GM12865 (cell line): ENCODE results near the gene HPCAL1.

Source experiments
- DNase-seq: peaks from one replicate; pipeline ENCODE4 v3.0.0; 2010; ENCODE audit warnings: low read depth
- H3K4me3 ChIP-seq: 2 replicates; pipeline ENCODE4 v1.5.1; 2011; ENCODE audit warnings: mild to moderate bottlenecking, low read depth, low read length, control low read depth
- TF ChIP-seq, protein P1 (sequence below): IDR thresholded peaks from 2 replicates; pipeline ENCODE4 v1.5.1; 2011; ENCODE audit warnings: low read length, control low read depth, low read depth, inconsistent platforms; ENCODE audit not compliant: insufficient read depth; ENCODE audit errors: missing control alignments

HPCAL1 gene

DNA sequence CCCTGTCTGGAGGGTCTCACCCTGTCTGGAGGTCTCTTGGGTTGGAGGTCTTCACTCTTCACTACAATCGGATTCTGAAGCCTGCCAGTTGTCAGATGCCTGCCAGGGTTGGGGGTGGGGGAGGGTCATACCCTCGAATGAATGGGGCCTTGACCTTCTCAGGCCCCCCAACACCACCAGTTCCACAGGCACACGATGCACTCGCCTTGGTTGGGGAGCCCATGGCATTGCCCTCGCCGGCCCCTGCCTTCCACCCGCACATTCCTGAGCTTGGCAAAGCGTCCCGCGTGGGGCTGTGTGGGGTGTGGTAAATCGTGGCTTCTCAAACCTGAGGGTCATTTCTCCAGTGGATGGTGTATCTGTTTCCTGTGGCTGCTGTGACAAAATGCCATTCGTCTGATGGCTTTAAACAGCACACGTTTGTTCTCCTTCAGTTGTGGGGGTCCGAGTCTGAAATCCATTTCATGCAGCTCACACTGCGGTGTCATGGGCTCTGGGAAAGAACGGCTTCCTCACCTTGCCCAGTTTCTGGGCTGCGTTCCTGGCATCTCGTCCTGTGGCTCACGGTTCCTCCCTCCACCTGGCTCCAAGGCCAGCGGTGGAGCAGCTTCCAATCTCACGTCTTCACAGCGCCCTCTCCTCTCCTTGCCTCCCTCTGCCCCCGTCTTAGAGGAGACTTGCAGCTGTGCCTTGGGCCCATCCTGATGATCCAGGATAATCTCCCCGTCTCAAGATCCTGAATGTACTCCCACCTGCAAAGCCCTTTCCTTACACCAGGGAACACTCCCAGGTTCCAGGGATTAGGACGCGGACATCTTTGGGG lies 38.0 kb upstream of the HPCAL1 start:
- H3K4me3 ChIP-seq: no peak overlapping the region
- no peak for DNase-seq
- TF ChIP-seq, protein P1, sequence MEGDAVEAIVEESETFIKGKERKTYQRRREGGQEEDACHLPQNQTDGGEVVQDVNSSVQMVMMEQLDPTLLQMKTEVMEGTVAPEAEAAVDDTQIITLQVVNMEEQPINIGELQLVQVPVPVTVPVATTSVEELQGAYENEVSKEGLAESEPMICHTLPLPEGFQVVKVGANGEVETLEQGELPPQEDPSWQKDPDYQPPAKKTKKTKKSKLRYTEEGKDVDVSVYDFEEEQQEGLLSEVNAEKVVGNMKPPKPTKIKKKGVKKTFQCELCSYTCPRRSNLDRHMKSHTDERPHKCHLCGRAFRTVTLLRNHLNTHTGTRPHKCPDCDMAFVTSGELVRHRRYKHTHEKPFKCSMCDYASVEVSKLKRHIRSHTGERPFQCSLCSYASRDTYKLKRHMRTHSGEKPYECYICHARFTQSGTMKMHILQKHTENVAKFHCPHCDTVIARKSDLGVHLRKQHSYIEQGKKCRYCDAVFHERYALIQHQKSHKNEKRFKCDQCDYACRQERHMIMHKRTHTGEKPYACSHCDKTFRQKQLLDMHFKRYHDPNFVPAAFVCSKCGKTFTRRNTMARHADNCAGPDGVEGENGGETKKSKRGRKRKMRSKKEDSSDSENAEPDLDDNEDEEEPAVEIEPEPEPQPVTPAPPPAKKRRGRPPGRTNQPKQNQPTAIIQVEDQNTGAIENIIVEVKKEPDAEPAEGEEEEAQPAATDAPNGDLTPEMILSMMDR: no peak

DNA sequence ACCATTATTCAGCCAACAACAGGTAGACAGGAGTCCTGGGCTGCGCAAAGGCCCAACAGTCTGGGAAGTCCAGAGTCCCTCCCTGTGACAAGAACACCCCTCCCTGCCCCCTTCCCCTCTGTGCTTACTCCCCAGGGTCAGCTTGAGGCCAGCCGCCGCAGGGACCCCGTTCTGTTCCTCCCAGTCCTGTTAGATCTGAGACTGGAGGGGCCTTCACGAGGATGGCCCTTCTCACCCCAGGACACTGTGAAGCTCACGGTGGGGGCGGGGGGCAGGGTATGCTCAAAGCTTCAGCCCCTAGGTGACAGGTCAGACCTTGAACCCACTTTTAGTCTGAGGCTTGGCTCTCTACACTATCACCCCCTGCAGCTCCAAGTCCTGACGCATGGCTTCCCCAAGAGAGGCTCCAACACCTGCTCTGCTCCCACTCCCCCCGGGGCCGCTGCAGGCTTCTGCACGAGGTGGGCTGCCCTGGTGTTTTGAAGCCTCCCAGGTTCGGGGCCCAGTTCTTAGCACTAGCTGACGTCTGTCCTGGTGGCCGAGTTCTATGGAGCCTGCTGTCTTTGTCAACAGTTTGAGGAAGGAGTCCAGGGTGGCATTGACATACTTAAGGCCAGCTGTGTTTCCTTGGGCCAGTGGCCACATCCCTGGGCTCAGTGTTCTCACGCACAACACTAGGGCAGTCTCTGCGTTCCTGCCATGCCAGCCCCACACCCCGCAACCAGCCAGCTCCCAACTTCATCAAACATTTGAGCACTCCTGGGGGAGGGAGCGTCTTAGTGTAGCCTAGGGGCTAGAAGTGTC lies 37.2 kb upstream of the HPCAL1 start:
- no peak overlapping the region for H3K4me3 ChIP-seq
- TF ChIP-seq, protein P1: no peak
- DNase-seq: no peak

DNA sequence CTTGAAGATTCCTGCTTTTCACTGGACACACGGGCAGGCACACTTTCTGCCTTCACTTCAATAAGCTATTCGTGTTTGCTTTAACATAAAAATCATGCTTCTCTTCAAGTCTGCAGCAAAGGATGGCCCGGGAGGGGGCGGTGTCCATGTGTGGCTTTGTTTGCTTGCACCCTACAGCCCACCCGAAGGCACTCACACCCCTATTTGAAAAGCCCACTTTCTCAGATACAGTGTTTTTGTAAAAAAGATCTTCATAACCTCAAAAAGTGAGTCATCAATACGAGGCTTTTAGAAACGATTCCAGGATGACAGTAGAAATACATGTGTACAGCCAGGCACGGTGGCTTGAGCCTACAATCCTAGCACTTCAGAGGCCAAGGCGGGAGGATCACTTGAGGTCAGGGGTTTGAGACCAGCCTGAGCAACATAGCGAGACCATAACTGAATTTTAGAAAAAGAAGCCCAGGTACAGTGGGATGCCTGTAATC lies 36.5 kb upstream of the HPCAL1 start:
- TF ChIP-seq, protein P1: no peak
- DNase-seq: no peak
- no peak overlapping the region for H3K4me3 ChIP-seq

DNA sequence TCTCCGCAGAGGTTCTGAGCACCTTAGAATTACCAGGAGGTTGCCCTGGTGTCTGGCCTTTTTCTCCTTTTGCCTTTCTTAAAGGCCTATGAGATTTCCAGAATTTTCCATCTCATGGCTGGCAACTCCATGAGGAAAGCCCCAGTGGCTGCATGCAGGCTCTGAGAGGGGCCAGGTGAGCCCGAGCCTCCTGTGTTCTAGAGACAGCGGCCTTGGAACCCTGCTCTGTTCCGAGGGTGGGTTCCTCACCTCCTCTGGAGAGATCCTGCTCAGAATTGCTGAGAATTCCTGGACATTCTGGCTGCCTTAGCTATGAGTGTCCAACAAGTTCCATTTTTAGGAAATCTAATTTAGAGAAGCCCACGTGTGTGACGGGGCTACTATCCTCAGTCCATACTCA lies 35.7 kb upstream of the HPCAL1 start:
- DNase-seq: no peak
- no peak overlapping the region for H3K4me3 ChIP-seq

DNA sequence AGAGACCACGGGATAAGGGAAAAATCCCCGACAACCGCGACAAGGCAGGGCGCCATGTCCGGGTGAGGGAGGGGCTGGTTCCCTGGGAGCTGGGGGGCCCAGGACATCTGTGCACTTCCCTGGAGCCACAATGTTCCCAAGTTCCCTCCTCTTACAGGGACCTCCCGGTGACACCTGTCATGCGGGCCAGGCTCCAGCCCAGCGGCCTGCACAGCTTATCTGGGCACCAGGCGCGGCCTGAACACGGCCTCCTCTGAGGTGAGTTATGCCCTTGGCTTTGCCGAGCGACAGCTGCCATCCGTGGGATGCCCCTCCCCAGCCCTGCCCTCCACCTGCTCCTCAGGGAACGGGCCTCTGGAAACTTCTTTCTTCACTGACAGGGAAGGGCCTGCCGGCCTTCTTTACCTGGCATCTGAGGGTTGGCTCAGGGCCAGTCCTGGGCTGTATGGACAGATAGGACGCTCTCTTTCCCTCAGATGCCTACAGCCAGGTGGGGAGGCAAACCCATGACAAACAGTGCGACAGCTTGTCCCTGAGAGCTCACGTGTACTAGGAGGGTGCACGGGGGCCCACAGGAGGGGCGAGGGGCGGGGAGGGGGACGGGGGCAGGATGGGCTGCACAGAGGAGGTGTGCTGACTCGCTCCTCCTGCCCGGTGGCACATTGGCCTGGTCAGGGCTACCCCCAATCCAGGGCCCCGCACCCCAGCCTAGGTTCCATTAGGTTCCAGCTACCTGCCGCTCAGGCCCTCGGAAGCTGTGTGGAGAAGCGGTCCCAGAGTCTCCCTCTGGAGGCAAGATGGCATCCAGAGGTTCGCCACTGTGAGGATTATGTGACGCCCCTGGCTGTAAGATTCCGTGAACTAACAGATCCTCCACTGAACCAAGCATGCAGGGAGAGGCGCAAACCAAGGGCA lies 34.9 kb upstream of the HPCAL1 start:
- no peak for DNase-seq
- TF ChIP-seq, protein P1: no peak
- no peak overlapping the region for H3K4me3 ChIP-seq

More for the DNA sequence above, 35.7 kb upstream of the HPCAL1 start:
- TF ChIP-seq, protein P1: no peak

DNA sequence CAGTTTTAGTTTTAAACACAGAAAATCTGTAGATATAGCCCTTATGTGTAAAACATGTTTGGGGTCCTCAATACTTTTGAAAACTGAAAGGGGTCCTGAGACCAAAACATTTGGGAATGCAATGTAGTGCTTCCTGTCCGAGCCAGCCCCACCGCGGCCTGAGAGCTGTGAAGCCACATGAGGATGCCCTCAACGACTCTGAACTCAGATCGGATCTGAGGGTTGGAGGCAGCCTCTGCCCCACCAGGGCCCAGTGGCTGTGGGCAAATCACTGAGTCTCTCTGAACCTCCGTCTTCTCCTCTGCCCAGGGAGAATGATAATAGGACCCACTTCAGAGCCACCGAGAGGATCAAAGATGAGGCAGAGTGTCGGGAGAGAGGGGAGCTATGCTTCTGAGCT lies 33.4 kb upstream of the HPCAL1 start:
- TF ChIP-seq, protein P1: no peak
- no peak overlapping the region for H3K4me3 ChIP-seq
- DNase-seq: no peak
